GM12864 (cell line): ENCODE measurements around the gene STIMATE.

Source experiments
- DNase-seq: peaks from one replicate; pipeline ENCODE4 v3.0.0-alpha.2; 2011; ENCODE audit warnings: low read depth
- H3K4me3 ChIP-seq: 2 replicates; pipeline ENCODE4 v1.5.1; 2011; ENCODE audit warnings: mild to moderate bottlenecking, low read depth, low read length, control low read depth
- TF ChIP-seq, protein P1 (sequence below): IDR thresholded peaks from 2 replicates; pipeline ENCODE4 v1.5.1; 2011; ENCODE audit warnings: low read depth, mild to moderate bottlenecking, moderate library complexity, low read length, control low read depth, inconsistent platforms; ENCODE audit errors: missing control alignments

Gene STIMATE

DNA sequence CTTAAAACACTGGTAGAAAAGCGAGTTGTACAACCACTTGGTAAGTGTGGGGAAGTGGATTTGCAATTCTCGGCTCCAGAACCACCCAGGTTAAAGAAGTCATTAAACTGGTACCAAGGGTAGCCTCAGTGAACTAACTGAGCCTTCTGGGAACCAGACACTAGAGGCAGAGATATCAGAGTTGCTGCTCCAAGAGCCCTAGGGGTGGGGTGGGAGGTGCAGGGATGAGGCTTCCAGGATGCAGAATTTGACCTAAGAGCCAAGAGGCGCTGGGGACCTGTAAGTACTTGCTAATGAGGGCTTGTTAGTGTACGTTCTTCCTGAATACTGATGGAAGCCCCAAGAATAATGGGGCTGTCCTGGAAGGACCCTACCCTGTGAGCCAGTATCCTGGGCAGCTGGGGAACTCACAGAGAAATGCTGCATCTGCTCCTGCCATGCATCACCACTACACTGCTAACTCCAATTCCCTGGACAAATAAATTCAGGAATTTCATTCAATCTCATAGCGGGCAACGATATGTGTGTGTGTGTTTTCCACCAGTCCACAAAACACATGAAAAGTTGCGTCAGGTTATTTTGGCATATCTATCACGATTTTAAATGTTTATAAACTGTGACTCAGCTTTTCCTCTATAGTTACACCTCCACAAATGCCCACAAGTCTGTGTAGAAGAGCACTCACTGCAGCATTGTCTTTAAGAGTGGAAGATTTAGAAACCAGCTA lies 23.8 kb downstream of the STIMATE start:
- no peak for DNase-seq
- TF ChIP-seq, protein P1, sequence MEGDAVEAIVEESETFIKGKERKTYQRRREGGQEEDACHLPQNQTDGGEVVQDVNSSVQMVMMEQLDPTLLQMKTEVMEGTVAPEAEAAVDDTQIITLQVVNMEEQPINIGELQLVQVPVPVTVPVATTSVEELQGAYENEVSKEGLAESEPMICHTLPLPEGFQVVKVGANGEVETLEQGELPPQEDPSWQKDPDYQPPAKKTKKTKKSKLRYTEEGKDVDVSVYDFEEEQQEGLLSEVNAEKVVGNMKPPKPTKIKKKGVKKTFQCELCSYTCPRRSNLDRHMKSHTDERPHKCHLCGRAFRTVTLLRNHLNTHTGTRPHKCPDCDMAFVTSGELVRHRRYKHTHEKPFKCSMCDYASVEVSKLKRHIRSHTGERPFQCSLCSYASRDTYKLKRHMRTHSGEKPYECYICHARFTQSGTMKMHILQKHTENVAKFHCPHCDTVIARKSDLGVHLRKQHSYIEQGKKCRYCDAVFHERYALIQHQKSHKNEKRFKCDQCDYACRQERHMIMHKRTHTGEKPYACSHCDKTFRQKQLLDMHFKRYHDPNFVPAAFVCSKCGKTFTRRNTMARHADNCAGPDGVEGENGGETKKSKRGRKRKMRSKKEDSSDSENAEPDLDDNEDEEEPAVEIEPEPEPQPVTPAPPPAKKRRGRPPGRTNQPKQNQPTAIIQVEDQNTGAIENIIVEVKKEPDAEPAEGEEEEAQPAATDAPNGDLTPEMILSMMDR, result no peak
- H3K4me3 ChIP-seq, result no peak overlapping the region

- no peak overlapping the region for H3K4me3 ChIP-seq
- no peak for DNase-seq
- TF ChIP-seq, protein P1, result no peak
These were observed 25.1 kb downstream of the STIMATE start for GRCh38 chr3:52872245-52872644.

GRCh38 chr3:52871761-52872160 lies 25.6 kb downstream of the STIMATE start:
- TF ChIP-seq, protein P1, result no peak

GRCh38 chr3:52870471-52870870 lies 26.9 kb downstream of the STIMATE start:
- no peak for DNase-seq
- TF ChIP-seq, protein P1, result no peak
- no peak overlapping the region for H3K4me3 ChIP-seq

More at GRCh38 chr3:52871761-52872160, 25.6 kb downstream of the STIMATE start:
- no peak overlapping the region for H3K4me3 ChIP-seq
- DNase-seq, result no peak

- no peak overlapping the region for H3K4me3 ChIP-seq
- no peak for DNase-seq
- TF ChIP-seq, protein P1, result no peak
These were observed 30.9 kb downstream of the STIMATE start for GRCh38 chr3:52866427-52866826.

DNA sequence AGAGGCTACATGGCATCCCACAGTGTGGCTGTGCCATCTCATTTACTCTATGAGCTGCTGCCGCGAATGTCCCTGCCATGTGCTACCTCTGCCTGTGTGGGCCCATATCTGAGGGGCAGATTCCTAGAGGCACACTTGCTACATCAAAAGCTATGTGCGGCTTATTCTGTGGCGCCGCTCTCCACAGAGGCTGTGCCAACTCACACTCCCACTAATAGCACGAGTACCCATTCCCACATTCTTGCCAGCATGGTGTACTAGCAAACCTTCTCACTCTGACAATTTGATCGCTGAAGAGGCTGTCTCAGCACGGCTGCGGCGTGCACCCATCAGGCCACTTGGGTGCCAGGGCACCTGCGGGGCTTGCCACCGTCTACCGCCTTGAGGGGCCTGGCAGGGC lies 31.4 kb downstream of the STIMATE start:
- DNase-seq, result no peak
- TF ChIP-seq, protein P1, result no peak
- H3K4me3 ChIP-seq, result no peak overlapping the region

DNA sequence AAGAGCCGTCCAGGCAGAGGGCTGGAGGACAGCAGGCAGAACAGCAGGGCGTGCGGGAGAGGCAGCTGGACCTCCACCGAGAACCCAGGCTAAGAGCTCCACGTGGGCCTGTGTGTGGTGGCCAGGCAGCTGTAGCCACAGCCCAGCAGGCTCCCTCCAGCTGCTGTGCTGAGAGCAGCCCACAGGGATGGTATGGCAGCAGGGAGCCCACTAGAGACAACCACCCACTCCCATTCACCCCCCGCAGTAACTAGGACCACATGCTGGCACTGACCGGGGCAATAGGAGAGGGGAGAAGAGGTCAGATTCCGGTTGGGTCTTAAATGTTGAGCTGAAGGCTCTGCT lies 37.0 kb downstream of the STIMATE start:
- DNase-seq, result no peak
- TF ChIP-seq, protein P1, result no peak

More for the DNA sequence above, 37.0 kb downstream of the STIMATE start:
- no peak overlapping the region for H3K4me3 ChIP-seq
